B cell (primary cell): Measurements from ENCODE around the gene JMJD8. TPM values are rescaled to one million over a fixed set of nuclear protein-coding genes. Genes with fewer than 3 reads are reported as not detected.

Source experiments
- ATAC-seq: fragments of 200-7000 bp; cut with Tn5 transposase; one replicate; pipeline ENCODE4 v1.10.0; 2021; ENCODE audit warnings: low read depth, mild to moderate bottlenecking, moderate number of reproducible peaks, moderate library complexity
- CTCF ChIA-PET: fragments of 350-600 bp; sonication (Branson Sonifier 250); formaldehyde crosslinking; loops from one replicate; lab custom pipeline; 2021; ENCODE audit warnings: antibody characterized with exemption, inconsistent platforms; lab: Charles Lee
- POLR2A ChIA-PET: fragments of 350-600 bp; sonication (Branson Sonifier 250); formaldehyde crosslinking; loops from one replicate; lab custom pipeline; 2021; ENCODE audit warnings: antibody characterized with exemption; lab: Charles Lee
- DNase-seq: peaks from one replicate; pipeline ENCODE4 v3.0.0; 2013
- H2AFZ ChIP-seq: 2 replicates; pipeline ENCODE4 v1.6.1; 2012; ENCODE audit warnings: mild to moderate bottlenecking, low read depth, low read length; ENCODE audit not compliant: insufficient read depth, poor library complexity, severe bottlenecking
- H3K27ac ChIP-seq, 2 donors: 1 replicate in 1 of 2; 2 replicates in 1 of 2; pipeline ENCODE4 v1.5.1; 2012 to 2013; ENCODE audit warnings: low read length in 2 of 2, mild to moderate bottlenecking in 2 of 2, moderate library complexity in 1 of 2
- H3K27me3 ChIP-seq, 4 experiments: fragments of 200-600 bp in 1 of 4; sonication (generic) in 1 of 4; replicated peaks in 1 of 4; 1 replicate in 2 of 4; 2 replicates in 2 of 4; pipeline versions ENCODE4 v1.6.1 to v1.7.0; 2013 to 2016; ENCODE audit warnings: low read length in 3 of 4, mild to moderate bottlenecking in 2 of 4, mixed read lengths in 1 of 4, moderate library complexity in 1 of 4; ENCODE audit not compliant: insufficient read depth in 4 of 4, control insufficient read depth in 3 of 4; ENCODE audit errors: control extremely low read depth in 1 of 4
- H3K36me3 ChIP-seq, 2 experiments: replicated peaks in 1 of 2; 1 replicate in 1 of 2; 2 replicates in 1 of 2; pipeline versions ENCODE4 v1.6.1 to v1.7.1; 2013; ENCODE audit warnings: low read length in 1 of 2; ENCODE audit not compliant: insufficient read depth in 2 of 2, control insufficient read depth in 1 of 2; ENCODE audit errors: control extremely low read depth in 1 of 2, extremely low read depth in 1 of 2
- H3K4me1 ChIP-seq, 2 donors: fragments of 200-600 bp in 1 of 2; sonication (generic) in 1 of 2; 1 replicate in 1 of 2; 2 replicates in 1 of 2; pipeline versions ENCODE4 v1.5.1 to v1.6.1; 2013 to 2017; ENCODE audit warnings: low read length in 2 of 2; ENCODE audit not compliant: control insufficient read depth in 2 of 2, insufficient read depth in 2 of 2
- H3K4me2 ChIP-seq: replicated peaks from 2 replicates; pipeline ENCODE3; 2012; ENCODE audit warnings: mild to moderate bottlenecking, low read depth, low read length; ENCODE audit not compliant: poor library complexity, severe bottlenecking
- H3K4me3 ChIP-seq, 5 experiments: fragments of 200-600 bp in 1 of 5; sonication (generic) in 1 of 5; 1 replicate in 3 of 5; 2 replicates in 2 of 5; pipeline versions ENCODE4 v1.5.1 to v1.7.0; 2011 to 2016; ENCODE audit warnings: low read length in 4 of 5, mild to moderate bottlenecking in 4 of 5, low read depth in 2 of 5, control low read depth in 1 of 5, moderate library complexity in 1 of 5; ENCODE audit not compliant: insufficient read depth in 1 of 5; ENCODE audit errors: control extremely low read depth in 1 of 5, extremely low read depth in 1 of 5
- H3K79me2 ChIP-seq: fragments of 200-600 bp; sonication (generic); one replicate; pipeline ENCODE4 v1.6.0; 2016; ENCODE audit warnings: low read length; ENCODE audit not compliant: control insufficient read depth, insufficient read depth
- H3K9ac ChIP-seq: fragments of 200-600 bp; sonication (generic); 2 replicates; pipeline ENCODE4 v1.6.1; 2017; ENCODE audit warnings: mild to moderate bottlenecking, low read length, moderate library complexity
- H3K9me3 ChIP-seq, 3 donors: one replicate each; pipeline versions ENCODE4 v1.6.1 to v1.7.1; 2013; ENCODE audit warnings: low read length in 2 of 3; ENCODE audit not compliant: control insufficient read depth in 2 of 3, insufficient read depth in 1 of 3; ENCODE audit errors: control extremely low read depth in 1 of 3
- H4K20me1 ChIP-seq: 2 replicates; pipeline ENCODE4 v1.6.0; 2012; ENCODE audit warnings: mild to moderate bottlenecking, low read length; ENCODE audit not compliant: insufficient read depth, control insufficient read depth, poor library complexity, severe bottlenecking
- H3K27ac Mint-ChIP-seq: one replicate; pipeline ENCODE4 v1.8.0; 2021; ENCODE audit warnings: mixed read lengths
- H3K27me3 Mint-ChIP-seq: one replicate; pipeline ENCODE4 v1.8.0; 2021; ENCODE audit warnings: mixed read lengths
- H3K4me1 Mint-ChIP-seq: one replicate; pipeline ENCODE4 v1.8.0; 2021; ENCODE audit warnings: mixed read lengths
- H3K4me3 Mint-ChIP-seq: one replicate; pipeline ENCODE4 v1.8.0; 2021; ENCODE audit warnings: mixed read lengths
- H3K9me3 Mint-ChIP-seq: one replicate; pipeline ENCODE4 v1.8.0; 2022; ENCODE audit warnings: mixed read lengths; ENCODE audit not compliant: insufficient read depth
- CTCF ChIP-seq: fragments of 200-600 bp; IDR thresholded peaks from one replicate; pipeline ENCODE4 v1.8.0; 2022; ENCODE audit warnings: antibody characterized with exemption, mild to moderate bottlenecking
- WGBS: methylation state at CpG from one replicate; pipeline ENCODE4 v1.1.5; 2013; ENCODE audit warnings: missing lambda C conversion rate; ENCODE audit not compliant: insufficient coverage; 5-methylcytosine and 5-hydroxymethylcytosine counted together
- intact Hi-C: fragments of 100-400 bp; cut with micrococcal nuclease; formaldehyde crosslinking; loops from one replicate; pipeline ENCODE4 v1.10.0; 2022
- polyA plus RNA-seq: library from polyadenylated mRNA; depleted of rRNA; stranded (reverse); fragments of >200 nt; gene quantifications from 2 replicates; pipeline ENCODE4 v1.2.3, GENCODE V29; 2012
- total RNA-seq, 2 donors: library from RNA; stranded (reverse); fragments of 120-200 nt in 1 of 2; gene quantifications; 1 replicate in 1 of 2; 2 replicates in 1 of 2; pipeline versions ENCODE4 v1.2.3 to v1.2.4, GENCODE V29; 2013 to 2022

Gene JMJD8
- total and polyA plus RNA-seq, 2 donors (not counting 1 experiment from before 2014, with no cell fraction given): 46.3 to 69.3 TPM

- no peak overlapping the region for H2AFZ ChIP-seq
- H3K27ac ChIP-seq: no peak overlapping the region
- H3K9me3 ChIP-seq: no peaks in the 10 kb centered on the region
- H3K4me1 ChIP-seq: peaks cover 28 to 61% of the 10 kb centered on the region in 2 donors
- no peak overlapping the region for H3K4me3 ChIP-seq
- ATAC-seq: no peak
- H4K20me1 ChIP-seq: peaks cover 31% of the 10 kb centered on the region
- peak overlapping the region; percentile 65 for H3K27ac Mint-ChIP-seq
- no peak overlapping the region for H3K9ac ChIP-seq
- WGBS: 86% methylated on average over 26 of the region's 28 CpGs
- peaks cover 0 to 5% (median 2%) of the 10 kb centered on the region in 4 experiments for H3K27me3 ChIP-seq
- DNase-seq: no peak
- peaks cover 37% of the 10 kb centered on the region for H3K79me2 ChIP-seq
- H3K4me1 Mint-ChIP-seq: peaks cover 36% of the 10 kb centered on the region
- H3K4me2 ChIP-seq: peak overlapping the region; percentile 99
- TF ChIP-seq CTCF: no peak
- peaks cover 0 to 24% of the 10 kb centered on the region in 2 experiments for H3K36me3 ChIP-seq
- intact Hi-C loops: loop anchor here (5.0 kb wide), 1 partner anchor 40 kb away; the partner anchor contains the start of gene ANTKMT
- H3K9me3 Mint-ChIP-seq: no peaks in the 10 kb centered on the region
- ChIA-PET CTCF (interaction anchor here (1.2 to 1.4 kb wide), 2 partner anchors 14 to 45 kb away, joined by 3 to 7 read pairs; partner anchors contain the start of genes METTL26 and RHOT2), POLR2A (no interaction called here)
- H3K4me3 Mint-ChIP-seq: peak overlapping the region; percentile 80
- H3K27me3 Mint-ChIP-seq: no peaks in the 10 kb centered on the region
Measured at GRCh38 chr16:681746-682427, 2.2 kb downstream of the JMJD8 start.
